Gastroesophageal sphincter (tissue), 4 donors: ENCODE results near the gene ELMO1. TPM values are rescaled to one million over a fixed set of nuclear protein-coding genes. Genes with fewer than 3 reads are reported as not detected.

Experiments used
- ATAC-seq: fragments of 150-250 bp; one replicate; pipeline ENCODE4 v1.9.1; 2016; ENCODE audit warnings: mild to moderate bottlenecking, moderate library complexity
- H3K27ac ChIP-seq, 4 donors: fragments of 200-600 bp; sonication (generic) in 3 of 4; 1 replicate in 3 of 4; 2 replicates in 1 of 4; pipeline ENCODE4 v1.5.1; 2016 to 2019
- H3K27me3 ChIP-seq: fragments of 200-600 bp; sonication (generic); one replicate; pipeline ENCODE4 v1.5.1; 2019
- H3K36me3 ChIP-seq, 2 donors: fragments of 200-600 bp; sonication (generic); one replicate each; pipeline ENCODE4 v1.5.1; 2019; ENCODE audit warnings: control low read depth in 1 of 2
- H3K4me1 ChIP-seq, 3 donors: fragments of 200-600 bp; sonication (generic); 1 replicate in 2 of 3; 2 replicates in 1 of 3; pipeline ENCODE4 v1.5.1; 2016 to 2019; ENCODE audit warnings: control low read depth in 2 of 3
- H3K4me3 ChIP-seq, 2 donors: fragments of 200-600 bp; sonication (generic); one replicate each; pipeline ENCODE4 v1.5.1; 2019; ENCODE audit warnings: mild to moderate bottlenecking in 1 of 2, moderate library complexity in 1 of 2
- H3K9me3 ChIP-seq, 3 donors: fragments of 200-600 bp; sonication (generic); one replicate each; pipeline ENCODE4 v1.5.1; 2017 to 2019; ENCODE audit warnings: control low read depth in 2 of 3
- EP300 ChIP-seq: sonication (generic); formaldehyde crosslinking; IDR thresholded peaks from one replicate; pipeline ENCODE4 v1.6.1; 2017; ENCODE audit warnings: antibody characterized with exemption, mild to moderate bottlenecking
- POLR2A ChIP-seq, 2 donors: fragments of 450-650 bp; IDR thresholded peaks; one replicate each; pipeline ENCODE4 v1.6.1; 2017; ENCODE audit warnings: antibody characterized with exemption in 2 of 2, mild to moderate bottlenecking in 2 of 2, moderate library complexity in 1 of 2
- POLR2AphosphoS5 ChIP-seq: sonication (generic); formaldehyde crosslinking; IDR thresholded peaks from one replicate; pipeline ENCODE4 v1.6.1; 2017; ENCODE audit warnings: antibody characterized with exemption
- WGBS, 2 donors: methylation state at CpG; one replicate each; pipeline ENCODE4 v1.1.5; 2018; ENCODE audit warnings: low coverage in 1 of 2; 5-methylcytosine and 5-hydroxymethylcytosine counted together
- total RNA-seq, 4 donors: library from RNA; depleted of rRNA; stranded (reverse); fragments of >200 nt; gene quantifications; one replicate each; pipeline ENCODE4 v1.1.0, GENCODE V29; 2016
- TF ChIP-seq, protein P1 (sequence below), 4 experiments: fragments of 200-600 bp in 2 of 4; fragments of 450-650 bp in 2 of 4; sonication (generic) in 1 of 4; IDR thresholded peaks; one replicate each; pipeline ENCODE4 v1.5.1; 2017 to 2019; ENCODE audit warnings: antibody characterized with exemption in 4 of 4, mild to moderate bottlenecking in 2 of 4, moderate library complexity in 2 of 4

ELMO1 gene
- total RNA-seq, 4 donors from 2014 or later, result 22.1 to 54.0 (median 42.7) TPM

- TF ChIP-seq EP300 (no peak), POLR2A (IDR thresholded peaks at IDR 0.05) (no peak), POLR2AphosphoS5 (no peak)
- TF ChIP-seq, protein P1, sequence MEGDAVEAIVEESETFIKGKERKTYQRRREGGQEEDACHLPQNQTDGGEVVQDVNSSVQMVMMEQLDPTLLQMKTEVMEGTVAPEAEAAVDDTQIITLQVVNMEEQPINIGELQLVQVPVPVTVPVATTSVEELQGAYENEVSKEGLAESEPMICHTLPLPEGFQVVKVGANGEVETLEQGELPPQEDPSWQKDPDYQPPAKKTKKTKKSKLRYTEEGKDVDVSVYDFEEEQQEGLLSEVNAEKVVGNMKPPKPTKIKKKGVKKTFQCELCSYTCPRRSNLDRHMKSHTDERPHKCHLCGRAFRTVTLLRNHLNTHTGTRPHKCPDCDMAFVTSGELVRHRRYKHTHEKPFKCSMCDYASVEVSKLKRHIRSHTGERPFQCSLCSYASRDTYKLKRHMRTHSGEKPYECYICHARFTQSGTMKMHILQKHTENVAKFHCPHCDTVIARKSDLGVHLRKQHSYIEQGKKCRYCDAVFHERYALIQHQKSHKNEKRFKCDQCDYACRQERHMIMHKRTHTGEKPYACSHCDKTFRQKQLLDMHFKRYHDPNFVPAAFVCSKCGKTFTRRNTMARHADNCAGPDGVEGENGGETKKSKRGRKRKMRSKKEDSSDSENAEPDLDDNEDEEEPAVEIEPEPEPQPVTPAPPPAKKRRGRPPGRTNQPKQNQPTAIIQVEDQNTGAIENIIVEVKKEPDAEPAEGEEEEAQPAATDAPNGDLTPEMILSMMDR (IDR thresholded peaks at IDR 0.05), result no peak
- ATAC-seq, result no peak
- Histone ChIP-seq H3K27ac (no peak overlapping the region), H3K27me3 (no peaks in the 10 kb centered on the region), H3K9me3 (peaks cover 0 to 7% (median 0%) of the 10 kb centered on the region in 3 donors), H3K4me3 (no peak overlapping the region), H3K36me3 (no peaks in the 10 kb centered on the region), H3K4me1 (peaks cover 0 to 24% (median 0%) of the 10 kb centered on the region in 3 donors)
- WGBS, 2 donors, result 69 to 78% methylated on average over 4 to 8 of the region's 10 CpGs
Measured at GRCh38 chr7:37417107-37417474, 31.6 kb downstream of the ELMO1 start.

- WGBS, 2 donors, result 72 to 86% methylated on average over 1 to 5 of the region's 6 CpGs
- ATAC-seq, result no peak
- TF ChIP-seq POLR2AphosphoS5 (no peak), EP300 (no peak), POLR2A (IDR thresholded peaks at IDR 0.05) (no peak)
- TF ChIP-seq, protein P1 (IDR thresholded peaks at IDR 0.05), result no peak
- H3K4me1 ChIP-seq, result peaks cover 0 to 18% (median 0%) of the 10 kb centered on the region in 3 donors
- H3K36me3 ChIP-seq, result no peaks in the 10 kb centered on the region
- H3K4me3 ChIP-seq, result no peak overlapping the region
- no peak overlapping the region for H3K27ac ChIP-seq
- peaks cover 0 to 7% (median 0%) of the 10 kb centered on the region in 3 donors for H3K9me3 ChIP-seq
- no peaks in the 10 kb centered on the region for H3K27me3 ChIP-seq
Measured at GRCh38 chr7:37416378-37417106, 32.1 kb downstream of the ELMO1 start.

DNA sequence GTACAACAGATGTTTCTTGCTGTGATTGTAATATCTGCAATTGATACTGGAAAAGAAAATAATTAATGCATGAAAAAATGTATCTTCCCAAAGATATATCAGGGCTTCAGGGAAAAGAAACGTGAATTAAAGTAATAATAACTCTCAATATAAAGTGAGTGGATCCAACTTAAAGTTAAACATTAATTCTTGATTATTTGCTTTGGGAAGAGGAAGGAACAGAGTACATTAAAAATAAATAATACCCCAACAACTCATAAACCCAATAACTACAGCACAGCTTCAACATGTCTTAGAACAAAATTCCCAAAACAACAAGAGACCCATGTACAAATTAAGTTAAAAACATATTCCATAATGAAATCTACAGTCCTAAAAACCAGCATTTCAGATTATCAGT is 33.0 kb downstream of the ELMO1 start:
- Histone ChIP-seq H3K27ac (no peak overlapping the region), H3K27me3 (no peaks in the 10 kb centered on the region), H3K9me3 (peaks cover 0 to 7% (median 0%) of the 10 kb centered on the region in 3 donors), H3K4me3 (no peak overlapping the region), H3K4me1 (peaks cover 0 to 9% (median 0%) of the 10 kb centered on the region in 3 donors), H3K36me3 (no peaks in the 10 kb centered on the region)
- TF ChIP-seq POLR2AphosphoS5, result no peak
- TF ChIP-seq, protein P1 (IDR thresholded peaks at IDR 0.05), result no peak
- TF ChIP-seq EP300, result no peak
- no peak for TF ChIP-seq POLR2A (IDR thresholded peaks at IDR 0.05)
- WGBS, 2 donors, result 70 to 86% methylated on average over 1 of the region's 1 CpG
- ATAC-seq, result no peak

- Histone ChIP-seq H3K9me3 (peaks cover 0 to 7% (median 0%) of the 10 kb centered on the region in 3 donors), H3K4me1 (peaks cover 0 to under 1% (median 0%) of the 10 kb centered on the region in 3 donors), H3K4me3 (no peak overlapping the region), H3K27ac (no peak overlapping the region), H3K27me3 (no peaks in the 10 kb centered on the region), H3K36me3 (no peaks in the 10 kb centered on the region)
- TF ChIP-seq EP300 (no peak), POLR2AphosphoS5 (no peak), POLR2A (IDR thresholded peaks at IDR 0.05) (no peak)
- TF ChIP-seq, protein P1 (IDR thresholded peaks at IDR 0.05), result no peak
- no peak for ATAC-seq
- WGBS, 2 donors, result 84 to 89% methylated on average over 5 of the region's 5 CpGs
Measured at GRCh38 chr7:37414352-37414983, 34.2 kb downstream of the ELMO1 start.
